GM23338 (cell line): ENCODE measurements around the gene SLC16A12.

ENCODE experiments used
- CTCF ChIP-seq, 2 experiments: fragments of 200-600 bp in 1 of 2; sonication (generic) in 1 of 2; conservative IDR thresholded peaks; 2 replicates each; pipeline versions ENCODE4 v1.5.1 to v1.6.1; 2016 to 2017; ENCODE audit warnings: antibody characterized with exemption in 2 of 2, low read depth in 2 of 2, mild to moderate bottlenecking in 2 of 2, moderate library complexity in 1 of 2
- REST ChIP-seq: IDR thresholded peaks from one replicate; pipeline ENCODE4 v1.6.1; 2018; ENCODE audit warnings: antibody characterized with exemption; ENCODE audit not compliant: unreplicated experiment

GRCh38 chr10:89518876-89519842 lies 16.2 kb downstream of the SLC16A12 start:
- TF ChIP-seq CTCF (conservative IDR thresholded peaks at IDR 0.05; ENCODE audit: low read depth in 2 of 2) (no peak), REST (no peak)
